Measurements from ENCODE around the gene AHNAK.
A peak's percentile ranks its signal among the peaks of the same experiment; 100 is the strongest.

Gene AHNAK

GRCh38 chr11:62487136-62487535, 59.5 kb downstream of the AHNAK start:
- DNase-seq = no peak
- in situ Hi-C loops (cut with HindIII; ENCODE audit: low pct_ligation_motif_present, low pct_unique_long_range_greater_than_20kb, low sequenced_read_pairs) = no loop called here

- in situ Hi-C loops (cut with HindIII; ENCODE audit: low pct_ligation_motif_present, low pct_unique_long_range_greater_than_20kb, low sequenced_read_pairs) = no loop called here
Measured at GRCh38 chr11:62484352-62484751, 62.3 kb downstream of the AHNAK start.

GRCh38 chr11:62482753-62483152, 63.9 kb downstream of the AHNAK start:
- no peak for DNase-seq
- in situ Hi-C loops (cut with HindIII; ENCODE audit: low pct_ligation_motif_present, low pct_unique_long_range_greater_than_20kb, low sequenced_read_pairs) = no loop called here

More at GRCh38 chr11:62484352-62484751, 62.3 kb downstream of the AHNAK start:
- no peak for DNase-seq

GRCh38 chr11:62479631-62480201, 66.9 kb downstream of the AHNAK start:
- in situ Hi-C loops (cut with HindIII; ENCODE audit: low pct_ligation_motif_present, low pct_unique_long_range_greater_than_20kb, low sequenced_read_pairs) = no loop called here
- DNase-seq = no peak

GRCh38 chr11:62477927-62478326, 68.7 kb downstream of the AHNAK start:
- in situ Hi-C loops (cut with HindIII; ENCODE audit: low pct_ligation_motif_present, low pct_unique_long_range_greater_than_20kb, low sequenced_read_pairs) = no loop called here
- no peak for DNase-seq

GRCh38 chr11:62472063-62472884, 74.3 kb downstream of the AHNAK start:
- in situ Hi-C loops (cut with HindIII; ENCODE audit: low pct_ligation_motif_present, low pct_unique_long_range_greater_than_20kb, low sequenced_read_pairs) = no loop called here
- peak; percentile 56 for DNase-seq

- in situ Hi-C loops (cut with HindIII; ENCODE audit: low pct_ligation_motif_present, low pct_unique_long_range_greater_than_20kb, low sequenced_read_pairs) = no loop called here
- DNase-seq = no peak
Measured at GRCh38 chr11:62471603-62472002, 75.0 kb downstream of the AHNAK start.

- in situ Hi-C loops (cut with HindIII; ENCODE audit: low pct_ligation_motif_present, low pct_unique_long_range_greater_than_20kb, low sequenced_read_pairs) = no loop called here
- no peak for DNase-seq
Measured at GRCh38 chr11:62468577-62468976, 78.0 kb downstream of the AHNAK start.

- DNase-seq = no peak
- in situ Hi-C loops (cut with HindIII; ENCODE audit: low pct_ligation_motif_present, low pct_unique_long_range_greater_than_20kb, low sequenced_read_pairs) = no loop called here
Measured at GRCh38 chr11:62466444-62466843, 80.2 kb downstream of the AHNAK start.

GRCh38 chr11:62464655-62465054, 82.0 kb downstream of the AHNAK start:
- DNase-seq = no peak
- in situ Hi-C loops (cut with HindIII; ENCODE audit: low pct_ligation_motif_present, low pct_unique_long_range_greater_than_20kb, low sequenced_read_pairs) = no loop called here

GRCh38 chr11:62463121-62463542, 83.5 kb downstream of the AHNAK start:
- in situ Hi-C loops (cut with HindIII; ENCODE audit: low pct_ligation_motif_present, low pct_unique_long_range_greater_than_20kb, low sequenced_read_pairs) = no loop called here
- no peak for DNase-seq

GRCh38 chr11:62462508-62462892, 84.1 kb downstream of the AHNAK start:
- in situ Hi-C loops (cut with HindIII; ENCODE audit: low pct_ligation_motif_present, low pct_unique_long_range_greater_than_20kb, low sequenced_read_pairs) = no loop called here
- no peak for DNase-seq

GRCh38 chr11:62461740-62462507, 84.7 kb downstream of the AHNAK start:
- in situ Hi-C loops (cut with HindIII; ENCODE audit: low pct_ligation_motif_present, low pct_unique_long_range_greater_than_20kb, low sequenced_read_pairs) = no loop called here
- peak; percentile 27 for DNase-seq

GRCh38 chr11:62459080-62459479, 87.5 kb downstream of the AHNAK start:
- in situ Hi-C loops (cut with HindIII; ENCODE audit: low pct_ligation_motif_present, low pct_unique_long_range_greater_than_20kb, low sequenced_read_pairs) = no loop called here
- no peak for DNase-seq

- in situ Hi-C loops (cut with HindIII; ENCODE audit: low pct_ligation_motif_present, low pct_unique_long_range_greater_than_20kb, low sequenced_read_pairs) = no loop called here
- no peak for DNase-seq
Measured at GRCh38 chr11:62458212-62459002, 88.2 kb downstream of the AHNAK start.

GRCh38 chr11:62457478-62457877, 89.1 kb downstream of the AHNAK start:
- in situ Hi-C loops (cut with HindIII; ENCODE audit: low pct_ligation_motif_present, low pct_unique_long_range_greater_than_20kb, low sequenced_read_pairs) = no loop called here
- no peak for DNase-seq

- in situ Hi-C loops (cut with HindIII; ENCODE audit: low pct_ligation_motif_present, low pct_unique_long_range_greater_than_20kb, low sequenced_read_pairs) = no loop called here
- DNase-seq = no peak
Measured at GRCh38 chr11:62456630-62457029, 90.0 kb downstream of the AHNAK start.

- in situ Hi-C loops (cut with HindIII; ENCODE audit: low pct_ligation_motif_present, low pct_unique_long_range_greater_than_20kb, low sequenced_read_pairs) = no loop called here
- DNase-seq = no peak
Measured at GRCh38 chr11:62452839-62453468, 93.7 kb downstream of the AHNAK start.
